ENCODE results near the gene TMEM178B.

Gene TMEM178B

DNA sequence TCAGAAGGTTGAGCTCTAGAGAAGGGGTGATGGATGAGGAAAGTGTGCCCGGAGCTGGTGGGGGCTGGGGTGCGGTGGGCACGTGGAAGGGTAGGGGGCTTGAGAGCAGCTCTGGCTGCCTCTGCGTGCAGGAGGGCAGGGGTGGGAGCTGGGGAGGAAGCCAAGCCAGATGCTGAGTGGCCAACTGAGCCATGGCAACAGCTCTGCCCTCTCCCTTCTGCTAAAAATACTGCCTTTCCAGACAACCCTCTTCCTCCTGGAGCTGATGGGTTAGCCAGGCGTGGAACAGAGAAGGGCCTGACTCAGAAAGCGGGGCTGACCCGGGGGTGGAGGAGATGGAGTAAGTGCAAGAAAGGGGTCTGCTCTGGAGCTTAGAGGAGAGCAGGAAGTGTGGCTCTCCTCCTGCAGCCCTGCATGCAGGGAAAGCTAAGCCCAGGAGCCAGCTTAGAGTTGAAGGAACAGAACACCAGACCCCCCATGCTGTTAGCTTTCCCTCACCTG, 362.8 kb downstream of the TMEM178B start:
- no peak for DNase-seq

DNA sequence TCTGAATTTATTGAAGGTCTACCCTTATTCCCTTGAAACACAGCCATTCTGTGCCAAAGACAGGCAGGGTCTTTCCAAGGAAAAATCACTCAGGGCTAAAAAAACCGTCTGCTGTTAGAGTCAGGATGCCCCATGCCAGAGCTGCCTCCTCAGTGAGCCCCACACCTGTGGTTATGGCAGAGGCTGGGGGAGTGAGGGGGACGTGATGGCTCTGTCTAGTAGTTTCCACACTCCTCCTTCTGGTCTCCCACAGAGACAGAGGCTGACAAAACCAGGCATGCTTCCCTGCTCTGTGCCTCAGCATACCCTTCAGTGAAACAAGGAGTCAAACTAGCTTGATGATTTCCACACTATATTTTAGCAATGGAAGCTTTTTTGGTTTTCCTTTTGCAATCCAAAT, 365.3 kb downstream of the TMEM178B start:
- no peak for DNase-seq

DNA sequence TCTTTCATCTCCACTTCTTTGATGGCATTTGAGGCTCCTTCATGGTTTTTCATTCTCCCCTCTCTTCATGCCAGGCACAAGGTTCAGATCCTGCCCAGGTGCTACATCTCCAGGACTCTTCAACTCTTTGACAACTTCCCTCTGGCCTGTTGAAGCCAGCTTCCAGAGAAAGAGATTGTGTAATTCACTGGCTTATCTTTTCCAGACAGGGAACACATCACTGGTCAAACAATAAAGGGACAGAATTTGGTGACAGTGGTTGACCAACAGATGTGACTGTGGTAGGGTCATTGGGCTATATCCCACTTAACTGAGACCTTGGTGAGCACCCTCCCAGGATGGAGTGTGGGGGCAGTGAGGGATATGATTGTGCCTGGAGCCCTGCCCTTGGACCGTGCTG, 365.9 kb downstream of the TMEM178B start:
- DNase-seq = no peak

DNA sequence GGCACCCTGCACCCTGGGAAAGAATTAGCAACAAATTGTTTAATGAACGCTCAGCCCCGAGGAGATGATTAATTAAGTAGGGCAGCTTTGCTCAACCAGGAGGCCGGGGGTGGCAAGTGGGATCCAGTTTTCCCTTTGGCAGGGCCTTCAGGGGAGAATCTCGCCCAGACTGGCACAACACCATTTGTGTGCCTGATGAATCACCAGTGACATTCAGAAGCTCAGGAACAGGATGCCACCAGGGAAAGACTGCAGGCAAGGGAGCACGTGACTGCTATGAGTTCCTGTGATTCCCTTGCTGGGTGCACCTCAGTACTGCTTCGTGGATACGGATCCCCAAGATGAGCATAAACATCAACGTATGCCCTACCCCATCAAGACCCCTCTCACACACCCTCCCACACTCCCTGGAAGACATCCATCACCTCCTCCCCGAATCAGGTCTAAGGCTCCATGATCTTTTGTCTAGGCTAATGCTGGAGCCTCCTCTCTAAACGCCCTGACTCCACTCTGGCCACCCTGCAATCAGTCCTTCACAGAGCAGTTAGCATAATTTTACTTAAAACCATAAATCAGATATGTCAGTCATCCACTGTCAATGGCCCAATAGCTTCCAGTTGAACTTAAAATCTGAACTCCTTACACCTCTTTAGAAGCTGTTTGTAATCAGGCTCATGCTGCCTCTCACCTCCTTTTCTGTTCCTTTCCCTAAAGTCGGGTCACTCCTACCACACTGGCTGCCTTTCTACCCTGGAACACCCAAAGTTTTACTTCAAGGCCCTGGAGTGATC, 368.2 kb downstream of the TMEM178B start:
- no peak for DNase-seq

DNA sequence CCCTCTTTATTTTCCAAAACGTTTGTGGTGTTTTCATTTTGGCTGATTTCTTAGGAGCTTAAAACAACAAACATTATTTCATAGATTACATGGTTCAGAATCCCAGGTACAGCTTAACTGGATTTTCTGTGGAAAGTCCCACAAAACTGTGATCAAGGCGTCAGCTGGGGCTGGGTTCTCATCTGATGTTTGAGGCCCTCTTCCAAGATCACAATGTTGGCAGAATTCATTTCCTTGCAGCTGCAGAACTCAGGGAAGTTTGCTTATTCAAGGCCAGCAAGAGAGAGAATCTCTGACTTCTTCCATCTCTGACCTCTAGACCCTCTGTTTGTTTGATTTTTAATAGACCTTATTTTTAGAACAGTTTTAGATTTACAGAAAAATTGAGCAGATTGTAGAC, 368.9 kb downstream of the TMEM178B start:
- DNase-seq = no peak

DNA sequence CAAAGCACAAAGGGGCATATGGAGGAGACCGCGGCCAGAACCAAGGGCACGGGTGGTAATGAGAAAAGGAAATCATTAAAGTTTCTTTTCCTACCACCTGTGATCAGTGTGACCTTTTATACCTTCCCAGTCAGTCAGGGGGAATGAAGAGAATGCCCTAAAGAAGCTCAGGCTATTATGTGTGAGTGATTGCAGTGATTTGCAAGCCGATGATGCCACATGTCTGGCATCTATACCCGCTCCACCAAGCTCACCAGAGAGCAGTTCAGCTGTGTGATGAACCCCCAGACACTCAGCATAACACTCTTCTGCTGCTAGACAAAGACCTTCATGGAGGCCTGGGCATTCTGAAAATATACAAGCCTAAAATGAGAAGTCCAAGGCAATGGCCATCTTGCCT, 371.1 kb downstream of the TMEM178B start:
- DNase-seq = peak; percentile 21

DNA sequence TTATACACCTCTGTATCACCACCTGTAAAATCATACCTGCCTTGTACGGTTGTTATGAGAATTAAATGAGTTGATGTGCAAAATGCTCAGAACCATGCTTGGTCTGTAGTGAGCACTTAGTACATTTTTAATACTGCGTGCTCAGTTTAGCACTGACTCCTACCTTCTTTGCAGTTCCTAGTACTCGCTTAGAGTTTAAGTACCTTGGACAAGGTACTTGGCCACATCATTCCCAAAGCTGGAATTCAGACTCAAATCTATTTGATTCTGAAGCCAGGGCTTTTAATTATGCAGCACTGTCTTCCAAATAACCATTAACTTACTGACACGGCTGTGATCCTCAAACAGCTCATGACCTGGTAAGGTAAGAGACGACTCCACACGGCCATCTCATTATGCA, 377.4 kb downstream of the TMEM178B start:
- DNase-seq = no peak

DNA sequence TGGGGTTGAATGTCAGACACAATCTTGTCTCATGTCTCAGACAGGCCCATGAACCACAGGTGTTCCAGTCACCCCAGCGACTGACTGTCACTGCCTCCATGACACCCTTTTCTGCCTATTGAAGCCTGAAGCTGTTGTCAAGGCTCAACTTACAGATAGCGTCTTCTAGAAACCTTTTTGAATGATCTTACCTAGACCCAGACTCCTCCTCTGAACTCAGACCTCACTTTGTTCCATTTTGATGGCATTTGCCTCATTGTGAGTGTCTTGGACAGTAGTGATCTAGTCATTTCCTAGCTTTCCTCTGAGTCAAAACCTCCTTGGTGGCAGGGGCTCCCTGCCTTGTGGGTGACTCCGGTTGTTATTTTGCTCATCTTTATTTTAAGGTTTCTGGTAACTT, 379.0 kb downstream of the TMEM178B start:
- DNase-seq = no peak

DNA sequence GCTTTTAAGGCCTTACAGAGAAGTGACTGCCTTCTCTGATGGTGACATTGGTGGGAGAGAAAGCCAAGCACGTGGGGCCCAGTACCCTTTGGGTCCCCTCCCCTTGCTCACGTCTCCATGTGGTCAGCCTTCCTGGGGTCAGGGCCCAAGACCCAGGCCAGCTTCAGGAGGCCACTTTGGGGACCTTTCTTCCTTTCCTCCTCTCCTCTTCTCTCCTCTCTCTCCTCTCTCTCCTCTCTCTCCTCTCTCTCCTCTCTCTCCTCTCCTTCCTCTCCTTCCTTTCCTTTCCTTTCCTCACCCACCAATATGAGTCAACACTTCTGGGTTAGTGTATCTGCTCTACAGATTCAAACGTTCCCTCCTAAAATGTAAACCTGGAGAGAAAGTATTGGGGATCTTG, 380.5 kb downstream of the TMEM178B start:
- DNase-seq = no peak

DNA sequence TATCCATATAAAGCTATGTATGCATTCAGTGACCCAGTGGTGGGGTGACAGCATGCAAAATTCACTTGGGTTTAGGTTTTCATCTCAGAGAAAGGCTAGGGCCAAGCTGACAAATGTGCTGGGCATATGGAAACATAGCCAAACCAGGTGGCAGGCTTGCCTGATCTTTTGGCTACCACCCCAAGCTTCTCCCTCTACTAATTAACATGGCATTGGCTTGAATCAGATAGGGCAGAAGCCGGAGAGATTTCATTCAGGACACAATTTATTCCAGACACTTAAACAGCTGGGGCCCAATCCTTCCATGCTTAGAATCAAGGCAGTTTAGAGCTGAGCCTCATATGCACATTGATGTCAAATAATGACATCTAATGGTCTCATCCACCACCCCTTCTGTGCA, 381.9 kb downstream of the TMEM178B start:
- no peak for DNase-seq

DNA sequence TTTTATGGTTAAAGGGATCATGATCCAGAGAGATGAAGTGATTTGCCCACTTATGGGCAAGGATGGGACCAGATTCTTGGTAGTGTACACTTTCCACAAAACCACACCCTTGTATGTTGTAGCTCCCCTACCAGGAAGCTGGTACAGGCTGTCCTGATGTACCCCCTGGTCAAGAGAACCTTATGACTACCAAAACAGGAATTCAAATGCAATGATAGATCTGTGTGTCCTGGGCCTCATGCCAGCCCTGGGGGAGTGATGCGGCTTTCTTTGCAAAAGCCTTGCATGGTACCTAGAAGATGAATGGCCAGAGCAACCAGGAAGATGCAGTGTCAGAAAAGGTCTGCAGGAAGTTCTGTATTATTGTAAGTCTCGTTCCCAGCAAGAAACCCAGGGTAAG, 382.4 kb downstream of the TMEM178B start:
- peak; percentile 68 for DNase-seq

DNA sequence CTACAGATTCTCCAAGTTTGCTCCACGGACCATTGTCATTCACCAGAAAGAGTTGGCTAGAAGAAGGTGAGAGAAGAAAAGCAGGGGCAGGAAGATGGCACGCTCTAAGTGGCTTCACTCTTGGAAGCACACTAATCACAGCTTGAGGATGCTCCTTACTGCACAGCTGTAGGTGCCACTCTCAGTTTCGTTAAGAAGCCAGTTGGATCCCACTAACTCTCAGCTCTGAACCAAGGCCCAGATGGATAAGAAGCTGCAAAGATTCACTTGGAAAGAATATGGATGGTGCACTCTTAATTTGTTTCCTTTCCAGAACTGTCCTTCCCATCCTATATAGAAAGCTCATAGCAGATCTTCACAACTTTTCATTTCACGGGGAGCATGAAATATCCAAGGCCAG, 382.8 kb downstream of the TMEM178B start:
- no peak for DNase-seq

DNA sequence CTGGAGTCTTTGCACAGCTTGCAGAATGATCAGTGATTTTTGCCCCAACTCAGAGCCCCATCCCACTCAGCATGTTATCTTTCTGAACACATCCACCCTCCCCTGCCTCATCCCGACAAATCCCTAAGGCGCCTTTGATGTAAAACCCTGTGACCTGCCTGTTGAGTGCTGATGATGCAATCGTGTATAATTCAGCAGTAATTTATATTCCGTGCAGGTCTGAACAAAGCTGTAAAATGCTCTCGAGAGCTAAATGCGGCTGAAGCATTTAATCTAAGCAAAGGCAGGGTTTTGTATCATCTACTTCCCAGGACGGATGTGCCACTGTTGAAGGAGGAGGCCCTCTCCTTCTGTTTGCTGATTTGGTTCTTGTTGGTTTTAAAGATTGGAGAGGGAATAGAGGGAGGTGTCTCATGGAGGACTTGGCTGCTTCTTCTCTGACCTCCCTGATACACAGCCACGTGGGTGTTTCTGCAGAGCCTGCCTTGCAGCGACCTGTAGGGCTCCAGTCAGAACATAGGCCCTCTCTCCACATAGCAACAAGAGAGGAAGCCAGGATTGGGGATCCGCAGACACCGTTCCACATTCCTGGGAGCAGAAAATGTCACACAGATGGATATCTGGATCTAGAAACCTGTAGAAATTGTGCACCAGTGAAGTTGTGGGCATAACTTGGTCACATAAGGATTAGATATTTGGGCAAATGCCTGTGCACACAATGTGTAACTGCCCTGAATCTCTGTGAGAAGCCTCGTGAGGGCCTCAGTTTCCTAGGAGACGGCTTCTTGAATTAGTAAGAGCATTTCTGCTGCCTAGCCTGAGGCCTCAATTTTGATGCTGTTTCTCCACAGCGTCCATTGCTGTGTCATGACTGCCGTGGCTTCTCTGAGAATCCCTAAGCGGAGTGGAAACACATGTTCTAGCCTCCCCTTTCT, 387.2 kb downstream of the TMEM178B start:
- DNase-seq = peak; percentile 29

DNA sequence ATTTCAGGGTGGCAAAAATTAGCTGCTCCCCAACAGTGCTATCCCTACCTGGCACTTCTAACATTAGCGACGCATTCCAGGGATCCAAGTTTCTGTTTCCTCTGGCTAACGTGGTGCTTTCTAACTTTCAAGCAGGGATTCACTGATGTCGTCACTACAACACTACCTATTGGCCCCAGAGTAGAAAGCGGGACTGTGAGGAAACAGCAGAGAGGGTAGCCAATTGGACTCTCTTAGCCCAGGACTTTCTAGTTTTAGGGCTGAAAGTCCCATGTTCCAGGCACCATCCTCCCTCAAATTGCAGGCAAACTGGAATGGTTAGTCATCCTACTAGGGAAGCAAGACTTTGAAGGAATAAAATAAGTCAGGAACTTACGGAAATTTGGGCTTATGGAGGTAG, 388.1 kb downstream of the TMEM178B start:
- no peak for DNase-seq

DNA sequence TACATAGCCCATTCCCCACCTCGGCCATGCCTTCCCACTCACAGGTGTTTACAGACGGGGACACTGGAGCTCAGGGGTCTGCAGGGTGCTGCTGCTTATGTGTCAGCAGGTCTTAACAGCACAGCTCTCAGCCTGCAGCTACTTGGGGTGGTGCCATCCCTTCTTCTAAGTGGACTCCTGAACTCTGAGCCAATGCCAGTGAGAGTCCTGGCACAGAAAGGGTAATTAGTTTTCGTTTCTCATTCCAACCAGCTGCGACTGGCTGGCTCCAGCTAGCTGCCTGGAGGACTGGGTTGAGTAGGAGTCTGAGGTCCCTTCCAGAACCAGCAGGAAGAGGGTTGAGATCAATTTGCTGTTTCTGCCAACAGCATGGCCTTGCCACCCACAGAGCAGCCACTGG, 389.1 kb downstream of the TMEM178B start:
- no peak for DNase-seq

DNA sequence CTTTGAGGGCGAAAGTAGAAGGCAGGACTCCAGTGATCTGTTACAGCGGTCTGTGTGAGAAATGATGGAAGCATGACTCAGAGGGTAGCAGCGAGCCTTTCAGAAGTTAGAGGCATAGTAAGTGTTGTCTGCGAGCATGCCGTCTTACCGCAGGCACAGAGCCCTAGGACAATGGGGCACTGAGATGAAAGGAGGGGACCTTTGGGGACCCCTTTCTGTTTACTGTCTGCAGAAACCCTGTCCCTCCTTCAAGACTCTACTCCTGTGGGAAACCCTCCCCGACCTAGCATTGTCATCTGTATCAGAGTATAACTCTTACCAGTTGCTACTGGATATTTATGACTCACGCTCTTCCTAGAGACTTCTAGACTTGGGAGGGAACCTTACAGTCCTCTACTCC, 390.1 kb downstream of the TMEM178B start:
- peak; percentile 57 for DNase-seq

DNA sequence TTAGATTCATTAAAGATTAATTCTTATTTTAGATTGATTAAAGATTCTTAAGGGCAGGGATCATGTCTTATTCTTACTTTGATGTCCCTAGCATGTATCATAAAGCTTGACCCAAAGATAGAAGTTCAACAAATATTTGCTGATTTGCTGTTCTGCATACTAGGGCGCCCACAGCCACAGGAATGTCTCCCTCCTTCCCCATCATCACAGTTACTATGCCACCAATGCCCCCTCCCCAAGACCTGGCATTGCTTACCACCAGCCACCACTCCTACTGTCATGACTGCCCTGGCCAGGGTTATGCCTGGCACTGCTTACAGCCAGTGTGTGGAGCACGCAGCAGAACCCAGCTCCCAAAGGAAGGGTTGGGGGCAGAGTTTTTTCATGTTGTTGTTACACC, 390.7 kb downstream of the TMEM178B start:
- no peak for DNase-seq

DNA sequence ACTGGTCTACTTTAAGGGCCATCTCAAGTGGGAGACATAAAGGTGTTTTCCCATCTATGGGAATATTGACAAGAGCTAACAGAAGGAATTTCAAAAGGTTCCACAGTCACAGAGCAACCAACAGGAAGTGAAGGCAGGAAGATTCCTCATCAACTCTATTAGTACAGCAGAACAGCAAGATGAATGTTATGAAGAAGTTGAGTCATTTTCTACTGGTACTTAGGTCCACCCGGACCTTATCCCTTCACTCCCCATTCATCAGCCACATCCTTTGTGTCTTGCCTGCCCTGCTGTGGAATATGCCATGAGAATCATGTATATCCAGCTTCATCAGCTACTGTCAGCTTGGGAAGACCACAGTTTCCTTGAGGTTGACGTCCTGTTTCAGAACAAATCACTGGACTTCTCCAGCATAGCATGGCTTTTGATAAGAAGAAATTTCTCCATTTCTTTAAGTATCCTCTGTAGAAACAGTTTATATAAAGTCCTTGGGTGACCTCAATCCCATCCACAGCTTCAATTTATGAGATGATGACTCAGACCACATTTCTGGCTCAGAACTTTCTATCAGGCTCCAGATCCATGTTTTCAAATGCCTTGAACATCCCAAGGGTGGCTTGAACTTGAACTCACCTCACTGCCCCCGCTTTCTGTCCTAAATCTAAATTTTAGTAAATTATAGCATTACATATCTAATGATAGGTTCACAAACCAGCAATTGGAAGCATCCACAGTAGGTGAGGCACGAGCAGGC, 392.5 kb downstream of the TMEM178B start:
- peak; percentile 37 for DNase-seq

DNA sequence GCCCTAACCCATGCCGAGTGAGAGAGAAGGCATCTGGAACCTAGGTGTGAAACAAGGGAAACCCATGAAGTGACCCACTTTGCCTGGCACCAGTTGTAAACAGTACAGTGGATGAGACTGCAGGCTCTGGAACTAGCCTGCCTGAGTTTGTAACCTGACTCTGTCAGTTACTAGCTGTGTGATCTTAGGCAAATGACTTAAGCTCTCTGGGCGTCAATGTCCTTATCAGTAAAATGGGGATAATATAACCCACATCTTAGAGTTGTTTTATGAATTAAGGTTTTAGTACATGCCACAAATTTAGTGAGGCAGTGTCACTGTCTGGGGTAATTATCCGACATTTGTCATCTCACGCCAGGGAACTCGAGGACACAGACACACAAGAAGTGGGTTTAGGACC, 394.5 kb downstream of the TMEM178B start:
- no peak for DNase-seq

DNA sequence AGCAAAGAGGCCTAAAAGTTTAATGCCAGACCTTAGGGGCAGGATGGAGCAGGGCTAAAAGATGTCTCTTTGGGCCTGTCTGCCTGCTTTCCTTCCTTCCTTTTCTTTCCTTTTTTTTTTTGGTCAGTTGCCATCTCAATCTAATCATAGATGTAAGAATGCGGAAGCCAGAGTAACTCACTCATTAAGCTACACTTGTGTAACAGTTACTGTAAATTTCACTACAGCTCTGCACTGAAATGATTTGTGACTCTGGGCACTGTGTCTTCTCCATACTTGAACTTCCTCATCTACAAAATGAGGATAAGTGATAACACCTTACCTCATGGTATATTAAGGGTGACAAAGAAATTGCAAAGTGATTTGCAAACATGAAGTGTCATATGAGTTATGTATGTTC, 401.8 kb downstream of the TMEM178B start:
- DNase-seq = no peak

DNA sequence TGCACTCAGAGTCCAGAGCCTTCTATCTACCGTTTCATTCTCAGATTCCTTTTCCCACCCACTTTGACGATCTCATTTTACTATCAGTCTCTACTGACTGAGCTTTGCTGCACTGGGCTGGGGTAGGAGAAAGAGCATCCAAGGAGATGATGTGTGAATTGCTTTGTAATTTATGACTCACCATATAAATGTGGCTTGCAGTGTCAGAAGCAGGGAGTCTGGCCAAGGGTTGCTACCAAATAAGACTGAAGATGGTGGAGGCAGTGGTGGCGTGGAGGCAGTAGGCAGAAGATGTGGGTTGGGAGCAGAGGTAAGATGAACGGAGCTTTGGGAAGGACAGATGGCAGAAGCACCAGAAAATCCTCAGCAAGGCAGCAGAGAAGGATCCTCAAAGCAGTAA, 404.0 kb downstream of the TMEM178B start:
- peak; percentile 42 for DNase-seq

DNA sequence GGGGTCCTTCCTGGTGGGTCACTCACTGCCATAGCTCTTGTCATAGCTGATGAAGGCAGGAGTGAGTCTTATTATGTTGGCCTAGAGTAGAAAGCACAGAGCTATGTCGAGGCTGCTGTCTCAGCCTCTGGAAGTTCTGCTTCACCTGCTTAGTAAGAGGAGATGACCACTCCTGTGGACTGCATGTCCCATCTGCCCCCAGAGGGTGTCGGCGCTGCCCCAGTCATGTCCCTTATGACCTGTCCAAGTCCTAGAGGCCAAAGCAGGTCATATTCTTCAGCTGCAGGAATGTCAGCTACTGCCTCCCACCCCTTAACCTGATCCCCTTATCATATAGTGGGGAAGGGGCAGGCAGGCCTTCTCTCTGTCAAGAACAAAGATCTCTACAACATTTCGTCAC, 405.0 kb downstream of the TMEM178B start:
- no peak for DNase-seq

DNA sequence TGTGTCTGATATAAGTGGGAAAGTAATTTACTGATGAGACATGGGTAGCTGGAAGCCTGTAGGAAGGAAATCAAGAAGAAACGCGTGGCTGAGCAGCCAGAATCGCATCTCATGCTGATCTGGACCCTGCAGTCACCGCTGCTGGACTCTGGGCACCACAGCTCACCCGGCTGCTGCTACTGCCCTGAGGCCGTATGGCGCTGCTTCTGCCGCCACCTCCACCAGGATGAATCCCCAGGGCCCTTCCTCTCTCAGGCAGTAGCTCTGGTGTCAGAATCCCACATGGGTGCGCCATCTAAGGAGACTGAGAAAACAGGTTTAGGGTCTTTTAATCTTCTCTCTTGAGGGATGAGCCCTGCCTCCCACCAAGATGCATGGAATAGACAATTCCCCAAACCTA, 407.1 kb downstream of the TMEM178B start:
- no peak for DNase-seq
